SIG-M5 treated with dmso at 0.1 percent for 504 hours (cell line): ENCODE measurements around the gene KIRREL3.

Experiments used
- DNase-seq: peaks from one replicate; lab custom pipeline; 2025; ENCODE audit not compliant: unreplicated experiment; lab: John Stamatoyannopoulos, UW

The KIRREL3 gene

GRCh38 chr11:126997641-126998040 is 2.9 kb downstream of the KIRREL3 start:
- no peak for DNase-seq

- DNase-seq, result no peak
These were observed 3.4 kb downstream of the KIRREL3 start for GRCh38 chr11:126997196-126997595.

- DNase-seq, result no peak
These were observed 4.3 kb downstream of the KIRREL3 start for GRCh38 chr11:126996036-126996804.

GRCh38 chr11:126993599-126993998 is 7.0 kb downstream of the KIRREL3 start:
- DNase-seq, result no peak

GRCh38 chr11:126992804-126993111 is 7.8 kb downstream of the KIRREL3 start:
- DNase-seq, result no peak

GRCh38 chr11:126992065-126992803 is 8.3 kb downstream of the KIRREL3 start:
- DNase-seq, result no peak

- no peak for DNase-seq
These were observed 9.0 kb downstream of the KIRREL3 start for GRCh38 chr11:126991596-126991995.

DNA sequence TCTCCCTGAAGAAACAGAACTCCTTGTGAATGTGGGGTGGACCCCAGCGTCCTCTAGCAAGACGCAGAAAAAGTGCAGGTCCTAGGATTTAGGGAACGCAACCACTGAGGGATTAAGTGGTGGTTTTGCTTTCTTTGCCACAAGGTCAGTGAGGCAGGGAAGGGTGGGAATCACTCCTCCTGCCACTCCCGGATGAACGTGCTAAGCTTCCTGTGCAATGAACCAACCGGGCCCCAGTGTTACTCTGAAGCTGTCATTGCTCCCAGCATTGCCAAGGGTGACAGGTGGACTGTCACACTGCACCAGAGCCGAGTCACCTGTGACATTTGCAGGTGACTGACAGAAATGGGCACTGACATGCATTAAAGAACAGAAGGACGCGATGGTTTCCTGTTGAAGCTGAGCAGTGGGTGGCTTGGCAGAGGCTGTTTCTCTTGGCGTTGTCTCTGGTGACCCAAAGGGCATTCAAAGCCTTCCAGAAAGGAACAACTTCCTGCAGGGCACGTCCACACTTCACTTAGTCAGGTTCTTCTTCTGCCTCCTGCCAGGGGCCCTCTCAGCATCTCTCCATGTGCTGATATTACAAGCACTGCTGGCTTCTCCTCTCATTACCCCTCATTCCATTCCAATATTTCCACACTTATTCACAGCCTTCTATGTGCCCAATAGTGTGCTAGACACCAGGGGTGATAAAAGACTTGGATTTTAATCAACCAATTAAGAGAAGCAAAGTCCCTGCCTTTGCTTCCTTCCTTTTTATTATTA is 9.7 kb downstream of the KIRREL3 start:
- no peak for DNase-seq

DNA sequence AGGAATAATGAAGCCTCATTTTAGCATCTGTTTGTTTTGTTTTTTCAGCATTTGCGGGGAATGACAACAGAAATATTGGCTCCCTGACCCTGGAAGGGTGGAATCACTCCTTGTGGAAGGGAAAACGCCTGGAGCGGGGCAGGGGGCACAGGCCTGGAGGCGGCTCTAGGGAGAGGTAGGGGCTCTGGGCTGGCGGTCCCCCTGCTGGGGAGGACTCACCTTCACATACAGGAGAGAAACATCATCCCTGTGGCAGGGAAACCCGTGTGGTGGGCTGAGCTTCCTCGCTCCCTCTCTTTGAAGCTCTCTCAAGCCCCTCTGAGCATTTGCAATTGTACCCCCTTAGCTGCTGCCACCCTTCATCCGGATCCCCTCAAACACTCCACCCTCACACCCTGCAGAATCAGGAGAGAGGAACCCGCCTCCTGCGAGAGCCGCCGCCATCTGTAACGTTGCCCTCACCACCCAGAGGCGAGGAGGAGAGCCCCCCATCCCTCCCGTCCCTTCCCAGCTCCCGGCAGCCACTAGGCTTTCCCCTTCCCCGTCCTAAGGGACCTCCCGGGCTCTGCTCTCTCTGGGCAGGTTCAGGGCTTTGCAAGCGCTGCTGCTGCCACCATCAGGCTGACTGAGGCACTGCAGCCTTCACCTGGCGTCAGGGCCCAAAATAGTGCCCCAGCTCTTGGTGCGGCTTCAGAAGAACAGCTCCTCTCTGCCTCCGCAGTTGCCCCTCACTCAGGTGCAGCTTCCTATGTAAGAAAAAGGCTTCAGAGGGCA is 10.4 kb downstream of the KIRREL3 start:
- DNase-seq, result peak; percentile 28

- DNase-seq, result no peak
These were observed 11.9 kb downstream of the KIRREL3 start for GRCh38 chr11:126988655-126989054.

DNA sequence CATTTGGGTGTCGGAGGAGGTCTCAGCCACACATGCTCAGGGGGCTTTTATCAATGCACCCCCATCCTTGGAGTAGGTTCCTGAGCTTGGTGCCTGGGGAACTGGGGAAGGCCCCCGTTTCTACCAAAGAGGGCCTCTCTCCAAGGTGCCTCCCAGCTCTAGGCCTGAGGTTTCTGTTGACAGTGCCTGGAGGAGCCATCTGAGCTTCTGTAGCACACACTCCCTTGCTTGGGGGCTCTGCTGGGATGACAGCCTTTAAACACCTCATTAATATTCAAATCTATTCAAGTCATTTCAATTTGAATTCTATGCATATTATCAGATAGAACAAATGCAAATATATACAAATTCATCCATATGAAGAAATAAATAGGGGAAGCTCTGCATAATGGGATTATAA is 18.9 kb downstream of the KIRREL3 start:
- no peak for DNase-seq

DNA sequence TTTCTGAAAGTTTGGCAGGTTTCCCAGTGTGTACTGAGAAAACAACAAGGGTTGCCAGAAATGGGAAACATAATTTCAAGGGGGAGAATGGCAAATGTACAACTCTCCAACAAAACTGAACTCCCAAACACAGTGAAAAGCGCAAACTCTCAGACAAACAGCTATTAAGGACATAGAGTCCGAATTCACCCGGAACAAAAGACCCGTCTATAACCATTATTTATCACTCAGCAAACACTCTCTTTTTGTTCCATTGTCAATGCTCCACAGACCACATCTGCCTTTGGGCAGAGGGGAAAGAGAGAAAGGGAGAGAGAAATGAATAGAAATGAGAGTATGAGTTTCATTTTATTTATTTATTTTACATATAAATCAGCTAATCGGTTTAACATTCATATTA is 21.7 kb downstream of the KIRREL3 start:
- DNase-seq, result no peak

- DNase-seq, result no peak
These were observed 22.4 kb downstream of the KIRREL3 start for GRCh38 chr11:126978165-126978564.

GRCh38 chr11:126973051-126973450 is 27.5 kb downstream of the KIRREL3 start:
- no peak for DNase-seq

DNA sequence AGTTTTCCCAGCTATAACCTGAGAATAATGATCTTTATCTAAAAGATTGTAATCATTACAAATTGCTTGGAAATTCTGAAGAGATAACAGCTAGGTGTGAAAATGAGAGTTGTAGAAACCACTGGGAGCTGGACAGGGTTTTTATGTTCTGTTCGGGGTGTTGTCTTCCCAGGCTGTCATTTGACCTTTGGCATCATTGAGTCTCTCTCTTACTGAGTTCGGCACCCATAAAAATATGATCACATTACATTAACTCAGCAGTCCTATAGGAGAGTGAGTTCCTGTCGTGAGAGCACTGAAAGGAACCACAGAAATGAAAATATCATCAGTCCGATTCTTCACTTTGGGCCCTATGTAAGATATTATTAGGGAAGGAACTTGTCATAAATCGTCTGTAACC is 29.3 kb downstream of the KIRREL3 start:
- no peak for DNase-seq

DNA sequence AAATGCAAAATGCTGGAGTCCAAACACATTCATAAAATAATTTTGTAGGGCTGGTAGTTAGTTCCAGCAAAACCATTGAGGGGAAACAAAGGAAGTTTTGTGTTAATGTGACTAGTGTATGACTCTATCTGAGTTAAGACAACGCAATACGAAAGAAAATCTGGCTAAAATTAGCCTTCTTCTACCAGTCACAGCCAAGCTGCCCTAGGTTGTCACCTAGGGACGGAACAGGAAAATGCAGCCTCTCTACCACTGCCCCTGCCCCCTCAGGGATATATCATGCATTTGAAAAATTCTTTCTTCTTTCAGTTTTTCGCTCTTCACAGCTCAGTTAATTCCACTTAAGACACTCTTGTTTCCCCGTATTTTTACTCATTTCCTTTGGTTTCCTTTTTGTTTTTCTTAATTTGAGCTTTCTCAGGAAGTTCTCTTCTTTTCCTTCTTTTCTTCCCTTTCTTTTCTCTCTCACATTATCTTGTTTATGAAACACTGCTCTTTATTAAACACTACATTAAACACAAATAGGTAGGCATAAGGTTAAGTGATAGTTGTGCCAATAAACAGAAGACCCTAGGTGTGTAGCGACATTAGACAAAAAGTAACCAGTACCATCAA is 30.6 kb downstream of the KIRREL3 start:
- DNase-seq, result no peak

GRCh38 chr11:126968915-126969314 is 31.7 kb downstream of the KIRREL3 start:
- no peak for DNase-seq

- no peak for DNase-seq
These were observed 35.2 kb downstream of the KIRREL3 start for GRCh38 chr11:126965331-126965730.

DNA sequence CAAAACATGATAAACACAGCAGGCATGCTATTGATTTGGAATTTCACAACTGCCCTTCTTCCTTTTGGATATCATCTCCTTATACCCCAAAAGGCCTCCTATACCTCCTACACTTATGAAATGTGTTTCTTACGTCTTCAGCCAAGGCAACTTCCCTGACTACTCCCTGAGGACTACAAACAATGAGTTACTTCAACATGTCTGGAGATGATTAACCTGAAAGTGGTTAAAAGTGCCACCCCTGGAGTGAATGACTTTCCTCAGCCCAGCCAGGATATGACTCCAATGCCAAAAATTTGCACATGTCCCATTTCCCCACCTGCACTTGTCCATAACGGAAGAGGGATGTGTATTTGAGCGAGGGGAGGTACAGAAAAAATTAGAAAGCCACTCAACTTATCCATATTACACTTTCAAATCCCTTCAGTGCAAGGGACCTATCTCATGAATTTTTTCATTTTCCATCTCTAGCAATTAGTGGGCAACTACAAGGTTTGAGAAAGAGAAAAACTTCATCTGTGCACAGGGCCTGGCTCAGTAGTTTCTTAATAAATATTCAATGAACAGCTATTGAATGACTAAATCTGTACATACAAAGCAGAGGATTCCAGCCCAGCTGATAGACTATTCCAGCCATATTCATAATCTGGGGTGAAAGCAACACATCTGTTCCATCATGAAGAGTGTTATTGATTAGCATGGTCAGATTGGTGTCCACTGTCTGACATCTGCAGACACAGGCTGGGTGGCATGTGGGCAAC is 36.8 kb downstream of the KIRREL3 start:
- DNase-seq, result no peak

DNA sequence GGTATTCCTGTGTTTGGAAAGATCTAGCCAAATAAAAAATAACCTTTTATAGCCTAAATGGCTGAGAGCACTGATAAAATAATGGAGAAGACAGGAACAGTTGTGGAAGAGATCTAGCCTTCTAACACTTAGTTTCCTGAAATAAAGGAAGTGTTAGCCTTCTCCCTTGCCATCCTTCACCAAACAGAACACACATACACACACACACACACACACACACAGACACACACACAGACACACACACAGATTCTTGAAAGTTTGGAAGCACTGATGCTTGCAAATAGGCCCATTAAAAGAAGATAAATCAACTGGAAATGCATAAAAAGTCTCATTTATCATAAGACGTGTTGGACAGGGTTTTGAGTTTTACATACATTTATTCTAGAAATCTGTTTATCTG is 37.5 kb downstream of the KIRREL3 start:
- DNase-seq, result no peak
